Stimulated activated CD4-positive, alpha-beta T cell treated with anti-CD3 and anti-CD28 coated beads, Interleukin-1b, Interleukin-23, amount 100 ng/mL, for 4 hours (primary cell): ENCODE results near the gene GFRA4.

Source experiments
- DNase-seq, 2 donors: peaks; one replicate each; pipeline ENCODE4 v3.0.0-alpha.2; 2020; ENCODE audit warnings: low read depth in 2 of 2

Gene GFRA4

GRCh38 chr20:3663031-3663701, at the start of gene GFRA4:
Gene GFRA4 (minus strand): TSS chr20:3663399. CDS start chr20:3663399, 0 bp downstream.
- no peak for DNase-seq

DNA sequence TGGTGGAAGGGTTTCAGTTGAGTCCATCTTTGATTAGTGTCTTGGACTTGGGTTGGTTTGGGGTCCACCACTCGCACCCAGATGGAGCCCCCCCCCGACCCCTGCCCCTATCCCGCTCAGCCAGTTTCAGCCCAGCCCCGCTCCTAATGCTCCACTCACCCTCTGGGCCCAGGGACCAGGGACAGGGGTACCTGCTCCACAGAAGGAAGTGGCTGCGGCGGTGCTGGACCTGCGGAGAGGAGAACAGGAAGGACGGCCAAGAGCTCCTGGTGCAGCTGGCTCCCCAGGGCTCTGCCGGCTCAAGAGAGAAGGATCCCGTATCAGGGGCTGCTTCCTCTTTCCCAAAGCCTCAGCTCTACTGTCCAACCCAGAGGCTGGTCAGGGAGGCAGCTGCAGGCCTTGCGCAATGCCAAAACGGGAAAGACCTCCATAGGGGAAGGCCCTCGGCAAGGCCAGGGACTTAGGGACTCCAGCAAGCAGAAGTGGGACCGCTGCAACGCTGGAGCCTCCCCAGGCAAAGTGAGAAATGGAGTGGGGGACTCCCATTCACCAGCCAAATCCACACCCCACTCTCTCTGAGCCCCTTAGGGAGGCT, 49.2 kb upstream of the GFRA4 start, which contains the start of gene SIGLEC1:
SIGLEC1 (minus strand) TSS at position 322 of the 595 bp plus-strand sequence. CDS start 5,472 bp downstream, outside the sequence.
- DNase-seq = no peak

- no peak for DNase-seq
Observed at GRCh38 chr20:3711484-3711941, 48.3 kb upstream of the GFRA4 start.

DNA sequence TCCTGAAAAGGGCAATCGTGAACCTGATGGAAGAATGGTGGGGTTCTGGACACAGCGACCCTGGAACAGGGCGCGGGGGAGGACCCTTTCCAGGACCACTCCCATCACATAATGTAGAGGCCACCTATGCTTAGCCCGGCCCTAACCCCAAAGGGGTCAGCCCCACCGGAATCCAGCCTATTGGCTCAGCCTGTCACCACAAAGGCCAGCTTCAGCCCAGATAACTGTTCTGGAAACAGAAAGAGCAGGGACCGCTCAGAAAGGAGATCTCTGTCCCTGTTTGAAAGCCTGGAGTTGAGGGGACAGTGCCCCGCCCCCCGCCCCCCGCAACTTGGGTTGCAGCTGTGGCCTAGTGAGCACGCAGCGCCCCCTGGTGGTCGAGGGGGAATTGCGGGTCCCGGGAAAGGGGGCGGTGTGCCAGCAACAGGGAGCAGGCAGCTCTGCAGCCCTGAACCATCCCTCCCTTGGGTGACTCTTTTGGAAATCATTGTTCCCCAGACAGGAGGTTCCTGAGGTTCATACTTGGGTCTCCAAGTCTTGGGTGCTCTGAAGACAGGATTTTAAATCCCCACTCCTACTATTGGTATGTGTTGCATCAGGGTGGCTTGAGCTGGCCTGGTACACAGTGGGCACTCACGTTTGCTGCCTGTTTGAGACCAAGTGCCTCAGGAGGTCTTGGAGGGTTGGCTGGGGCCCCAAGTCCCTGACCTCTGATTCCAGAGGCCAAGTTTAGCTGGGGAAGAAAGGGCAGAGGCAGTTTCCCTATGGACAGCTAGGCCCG, 47.7 kb upstream of the GFRA4 start:
- peak; percentile 69 to 73 for DNase-seq

- DNase-seq = no peak
Observed at GRCh38 chr20:3710011-3710466, 46.8 kb upstream of the GFRA4 start.

DNA sequence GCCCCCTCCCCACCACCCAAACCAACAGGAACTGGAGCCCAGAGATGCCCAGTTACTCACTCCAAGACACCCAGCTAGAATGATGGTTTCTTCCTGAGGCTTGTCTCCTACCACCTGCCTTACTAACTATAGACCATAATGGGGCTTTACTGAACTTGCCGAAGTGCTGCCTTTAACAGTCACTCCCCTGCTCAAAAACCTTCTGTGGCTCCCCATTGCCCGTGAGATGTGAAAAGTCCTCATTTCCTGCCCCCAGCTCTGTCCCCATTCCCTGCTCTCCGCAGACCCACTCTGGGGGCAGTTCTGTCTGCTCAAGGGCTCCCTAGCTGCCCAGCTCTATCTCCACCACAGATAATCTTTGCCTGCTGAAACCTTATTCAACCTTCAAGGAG, 44.3 kb upstream of the GFRA4 start:
- DNase-seq = no peak

DNA sequence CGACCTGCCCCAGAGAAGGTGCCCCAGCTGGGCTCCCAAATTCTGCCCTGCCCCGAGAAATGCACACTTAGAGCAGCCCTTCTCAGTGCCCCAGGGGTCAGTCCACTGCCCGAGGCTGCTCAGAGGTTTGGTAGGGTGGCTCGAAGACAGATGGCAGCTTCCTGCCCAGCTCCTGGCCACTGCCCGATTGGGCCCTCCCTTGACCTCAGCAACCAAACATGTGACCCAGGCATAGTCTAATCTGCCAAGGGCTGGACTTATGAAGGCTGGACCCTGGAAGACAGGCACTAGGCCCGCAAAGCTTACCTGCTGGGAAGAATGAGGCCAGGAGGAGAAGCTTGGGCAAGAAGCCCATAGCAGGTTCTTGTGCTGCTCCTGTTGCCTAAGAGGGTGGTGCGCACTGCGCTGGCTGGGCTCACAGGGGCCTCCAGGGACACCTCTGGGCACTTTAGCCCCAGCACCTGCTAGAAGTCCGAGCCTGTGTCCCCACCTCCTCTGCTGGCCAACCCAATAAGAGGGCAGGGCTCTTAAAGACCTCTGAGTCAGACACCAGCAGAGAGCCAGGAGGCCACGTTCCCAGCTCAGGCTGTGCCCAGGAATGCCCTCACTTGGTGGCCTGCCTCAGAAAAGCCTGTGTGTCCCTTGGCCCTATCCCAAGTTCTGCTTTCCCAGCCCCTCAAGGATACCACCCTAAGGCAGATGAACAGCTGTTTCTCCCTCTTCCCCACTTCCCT, 43.7 kb upstream of the GFRA4 start:
- DNase-seq = no peak

DNA sequence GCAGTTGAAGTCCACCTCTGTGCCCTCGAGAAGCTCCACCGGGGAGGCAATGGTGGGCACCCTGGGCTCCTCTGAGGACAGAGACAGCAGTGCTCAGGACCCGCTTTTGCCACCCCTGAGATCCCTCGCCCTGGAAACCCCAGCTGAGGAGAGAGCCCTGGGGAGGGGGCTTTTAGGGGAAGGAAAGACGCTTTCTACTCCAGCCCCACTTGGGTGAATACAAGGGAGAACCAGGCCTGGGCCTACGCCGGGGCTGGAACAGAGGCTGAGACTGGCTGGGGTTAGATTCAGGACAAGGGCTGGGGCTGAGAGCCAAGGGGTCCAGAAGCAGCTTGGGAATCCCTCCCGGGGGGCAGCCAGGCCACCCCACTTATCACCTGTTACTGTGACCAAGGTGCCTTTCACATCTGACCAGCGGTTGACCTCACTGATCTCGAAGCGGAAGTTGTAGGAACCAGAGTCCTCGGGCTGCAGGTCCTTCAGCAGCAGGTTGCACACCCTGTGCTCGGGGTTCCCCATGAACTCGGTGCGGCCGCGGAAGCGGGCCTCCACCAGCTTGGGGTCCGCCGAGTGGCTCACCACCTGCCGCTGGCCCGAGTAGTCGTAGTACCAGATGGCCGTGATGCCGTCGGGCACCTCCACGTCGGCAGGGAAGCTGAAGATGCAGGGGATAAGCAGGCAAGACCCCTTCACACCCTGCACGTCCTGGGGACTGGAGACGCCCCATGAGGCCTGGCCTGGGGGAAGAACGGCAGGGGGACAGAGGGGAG, 43.0 kb upstream of the GFRA4 start:
- no peak for DNase-seq

DNA sequence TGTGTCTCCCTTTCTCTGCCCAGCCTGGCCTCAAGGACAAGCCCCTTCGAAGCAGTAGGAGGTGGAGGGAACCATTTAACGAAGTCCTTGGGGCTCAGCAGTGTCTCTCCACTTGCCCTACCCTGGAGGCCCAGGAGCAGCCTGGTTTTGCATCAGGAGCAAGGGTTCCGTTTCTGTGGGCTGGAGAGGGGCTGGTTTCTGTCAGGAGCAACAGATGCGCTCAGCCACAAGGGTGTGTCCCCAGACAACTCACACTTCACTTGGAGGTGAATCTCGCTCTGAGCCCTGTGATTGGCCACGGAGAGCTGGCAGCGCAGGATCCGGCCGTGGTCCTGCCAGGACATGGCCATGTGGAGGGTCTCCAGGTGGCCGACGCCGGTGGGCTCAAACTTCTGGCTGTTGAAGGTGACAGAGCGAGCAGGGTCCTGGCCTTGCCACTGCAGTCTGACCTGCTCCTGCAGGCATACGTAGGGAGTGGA, 42.3 kb upstream of the GFRA4 start:
- DNase-seq = no peak

GRCh38 chr20:3704087-3704486, 40.9 kb upstream of the GFRA4 start:
- no peak for DNase-seq

DNA sequence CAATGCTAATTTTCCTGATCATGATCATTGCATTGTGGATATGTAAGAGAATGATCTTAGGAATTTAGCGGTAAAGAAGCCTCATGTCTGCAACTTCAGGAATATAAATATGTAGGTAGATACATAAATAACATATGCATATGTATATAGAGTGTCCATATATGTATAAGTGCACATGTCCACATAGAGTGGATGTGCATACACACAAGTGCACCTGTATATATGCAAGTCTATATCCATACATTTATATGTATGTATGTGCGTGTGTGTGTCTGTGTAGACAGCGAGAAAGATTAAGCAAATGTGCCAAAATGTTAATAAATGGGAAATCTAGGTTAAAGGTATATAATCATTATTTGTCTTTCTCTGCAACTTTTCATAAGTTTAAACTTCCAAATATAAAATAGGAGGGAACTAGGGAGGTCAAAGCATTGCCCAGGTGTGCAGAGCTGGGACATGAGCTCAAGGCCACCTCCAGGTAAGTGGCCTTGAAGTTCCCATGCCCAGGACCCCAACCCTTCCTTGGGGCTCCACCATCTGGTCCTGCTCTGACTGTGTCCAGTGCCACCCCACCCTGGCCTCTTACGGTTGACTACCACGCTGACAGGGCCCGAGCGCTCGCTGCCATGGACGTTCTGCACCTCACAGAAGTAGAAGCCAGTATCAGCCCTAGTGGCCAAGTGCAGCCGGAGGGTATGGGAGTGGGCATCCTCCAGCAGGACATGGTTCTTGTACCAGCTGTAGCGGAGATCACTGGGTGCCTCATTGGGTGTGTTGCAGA, 39.6 kb upstream of the GFRA4 start:
- no peak for DNase-seq

- DNase-seq = no peak
Observed at GRCh38 chr20:3701061-3701998, 38.1 kb upstream of the GFRA4 start.

- no peak for DNase-seq
Observed at GRCh38 chr20:3699037-3699436, 35.8 kb upstream of the GFRA4 start.

- DNase-seq = no peak
Observed at GRCh38 chr20:3698591-3699001, 35.4 kb upstream of the GFRA4 start.

DNA sequence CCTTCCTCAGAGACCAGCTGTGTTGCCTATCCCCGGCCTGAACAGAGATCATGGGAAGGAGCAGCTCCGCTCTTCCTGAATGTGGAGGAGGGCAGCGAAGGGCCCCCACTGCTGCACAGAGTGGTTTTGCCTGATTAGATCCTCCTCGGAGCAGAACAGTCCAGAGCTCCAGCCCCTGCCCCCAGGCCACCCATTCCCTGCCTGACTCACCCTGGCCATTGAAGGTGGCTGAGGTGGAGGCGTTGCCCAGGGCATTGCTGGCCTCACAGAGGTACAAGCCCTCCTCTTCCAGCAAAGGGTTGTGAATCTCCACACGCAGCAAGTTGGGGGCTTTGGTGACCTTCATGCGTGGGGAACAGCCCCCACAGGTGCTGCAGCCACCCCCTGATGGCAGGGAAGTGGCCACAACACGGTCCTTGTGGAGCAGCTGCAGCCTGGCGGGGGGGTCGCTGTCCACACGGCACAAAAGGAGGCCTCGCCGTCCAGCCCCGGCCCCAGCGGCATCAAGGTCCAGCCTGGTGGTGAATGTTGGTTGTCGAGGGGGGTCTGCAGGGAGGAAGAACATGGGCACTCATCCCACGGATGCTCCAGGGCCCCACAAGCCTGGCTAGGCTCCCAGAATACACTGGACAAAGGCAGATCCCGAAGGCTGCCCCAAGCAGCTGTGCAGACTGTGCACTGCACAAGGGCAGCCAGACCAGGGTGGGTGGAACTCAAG, 34.5 kb upstream of the GFRA4 start:
- no peak for DNase-seq

DNA sequence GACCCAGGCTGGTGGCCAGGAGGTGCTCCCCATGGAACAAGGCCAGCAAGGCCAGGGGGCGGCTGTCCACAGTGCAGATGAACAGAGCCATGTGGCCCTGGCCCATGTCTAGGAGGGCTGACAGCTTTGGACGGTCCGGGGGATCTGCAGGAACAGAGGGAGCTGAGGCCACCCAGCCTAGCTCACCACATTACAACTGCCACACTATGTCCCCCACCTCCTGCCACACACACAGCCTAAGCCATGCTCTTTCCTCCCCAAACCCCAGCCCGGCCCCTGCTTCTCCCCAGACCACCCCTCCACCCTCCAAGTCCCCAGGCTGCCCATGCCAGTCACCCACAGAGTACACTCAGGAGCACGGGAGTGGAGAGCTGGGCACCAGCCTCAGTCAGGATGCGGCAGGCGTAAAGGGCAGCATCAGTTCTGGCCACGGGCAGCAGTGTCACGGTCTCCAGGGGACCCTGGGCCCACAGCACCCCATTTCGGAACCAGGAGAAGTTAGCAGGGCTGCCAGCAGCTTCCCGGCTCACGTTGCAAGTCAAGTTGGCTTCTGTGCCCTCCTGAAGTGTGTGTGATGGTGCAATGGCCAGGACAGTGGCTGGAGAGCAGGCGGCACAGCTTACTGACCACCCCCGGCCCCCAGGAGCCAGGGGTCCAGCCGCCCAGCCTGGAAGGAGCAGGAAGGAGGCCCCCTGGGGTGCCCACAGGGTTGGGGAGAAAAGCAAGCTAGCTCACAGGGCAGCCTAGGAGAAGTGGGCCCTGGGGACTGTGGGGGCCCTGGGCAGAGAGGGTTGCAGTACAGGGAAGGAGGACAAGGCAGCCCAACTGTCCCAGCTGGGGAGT, 33.8 kb upstream of the GFRA4 start:
- no peak for DNase-seq

GRCh38 chr20:3696200-3696599, 33.0 kb upstream of the GFRA4 start:
- no peak for DNase-seq
